Measurements from ENCODE around the gene CLCN1.
"Not testable (repeated sequence)": the region's sequence is repeated elsewhere in the genome, so short reads cannot be mapped to it uniquely, and the experiment has no call there.

The CLCN1 gene

DNA sequence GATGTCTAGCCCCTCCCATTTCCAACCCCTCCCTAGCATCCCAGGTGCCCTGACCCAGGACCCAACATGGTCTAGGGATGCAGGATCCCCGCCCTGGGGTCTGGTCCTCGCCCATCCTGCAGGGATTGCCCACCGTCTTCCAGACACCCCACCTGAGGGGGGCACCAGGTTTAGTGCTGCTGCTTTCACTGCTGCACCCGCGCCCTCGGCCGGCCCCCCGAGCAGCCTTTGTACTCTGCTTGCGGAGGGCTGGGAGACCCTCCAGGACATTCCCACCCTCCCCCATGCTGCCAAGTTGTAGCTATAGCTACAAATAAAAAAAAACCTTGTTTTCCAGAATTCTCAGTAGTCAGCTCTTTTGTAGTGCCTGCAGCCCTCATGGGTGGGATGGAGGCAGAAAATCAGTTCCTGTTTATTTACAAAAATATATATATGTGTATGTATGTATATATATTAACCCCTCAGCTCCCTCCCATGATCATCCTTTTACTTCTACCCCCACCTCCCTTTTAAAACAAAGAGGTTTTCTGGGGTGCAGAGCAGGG, 74.9 kb downstream of the CLCN1 start:
- Mint-ChIP-seq H3K4me3 (no peak overlapping the region), H3K36me3 (peaks cover 39% of the 10 kb centered on the region), H3K27ac (no peak overlapping the region), H3K4me1 (peaks cover 34% of the 10 kb centered on the region), H3K9me3 (no peaks in the 10 kb centered on the region)
- no peak for ATAC-seq
- no peak for DNase-seq (ENCODE audit: low spot score in 2 of 2)

DNA sequence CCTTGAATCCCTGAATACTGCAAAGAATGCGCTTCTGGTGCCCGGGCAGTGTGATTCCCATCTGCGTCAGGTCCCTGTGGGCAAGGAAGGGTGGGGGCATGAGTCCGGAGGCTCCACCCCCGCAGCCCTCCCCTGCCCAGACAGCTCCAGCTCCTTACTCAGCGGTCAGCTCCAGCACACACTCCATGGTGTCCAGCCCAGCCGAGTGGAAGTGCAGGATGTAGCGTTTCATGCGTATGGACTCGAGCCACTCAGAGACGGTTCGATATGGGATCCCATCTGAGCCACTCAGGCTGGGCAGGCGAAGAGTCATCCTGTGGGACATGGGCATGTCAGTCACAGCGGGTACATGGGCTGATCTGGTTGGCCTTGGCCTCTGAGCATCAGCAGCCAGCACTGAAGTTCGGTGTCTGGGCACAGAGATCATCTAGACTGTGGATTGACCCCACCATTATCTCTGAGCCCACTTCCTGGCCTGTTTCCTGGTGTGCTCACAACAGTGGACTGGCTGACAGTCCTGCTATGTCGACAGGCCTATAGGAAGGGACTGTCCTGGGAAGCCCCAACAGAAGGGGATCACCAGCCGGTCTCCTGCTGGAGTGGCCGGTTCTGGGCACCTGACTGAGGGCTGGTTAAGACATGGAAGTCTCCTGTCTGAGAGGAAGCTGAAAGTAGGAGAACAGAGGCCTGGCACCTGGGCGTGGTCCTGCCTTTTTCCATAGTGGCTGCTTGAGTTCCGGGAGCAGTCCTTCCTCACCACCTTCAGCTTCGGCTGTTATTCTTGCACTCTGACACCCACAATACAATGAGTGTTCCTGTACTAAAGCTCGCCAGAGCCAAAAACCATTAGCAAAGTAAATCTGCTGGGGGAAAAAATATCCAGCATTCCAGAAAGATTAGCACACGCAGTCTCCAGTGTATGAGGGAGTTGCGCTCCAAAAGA, 75.8 kb downstream of the CLCN1 start:
- ATAC-seq (no peak), DNase-seq (ENCODE audit: low spot score in 2 of 2) (no peak)
- Mint-ChIP-seq H3K4me1 (peaks cover 34% of the 10 kb centered on the region), H3K27ac (peak overlapping the region; percentile 12), H3K4me3 (no peak overlapping the region), H3K36me3 (peaks cover 39% of the 10 kb centered on the region), H3K9me3 (no peaks in the 10 kb centered on the region)

DNA sequence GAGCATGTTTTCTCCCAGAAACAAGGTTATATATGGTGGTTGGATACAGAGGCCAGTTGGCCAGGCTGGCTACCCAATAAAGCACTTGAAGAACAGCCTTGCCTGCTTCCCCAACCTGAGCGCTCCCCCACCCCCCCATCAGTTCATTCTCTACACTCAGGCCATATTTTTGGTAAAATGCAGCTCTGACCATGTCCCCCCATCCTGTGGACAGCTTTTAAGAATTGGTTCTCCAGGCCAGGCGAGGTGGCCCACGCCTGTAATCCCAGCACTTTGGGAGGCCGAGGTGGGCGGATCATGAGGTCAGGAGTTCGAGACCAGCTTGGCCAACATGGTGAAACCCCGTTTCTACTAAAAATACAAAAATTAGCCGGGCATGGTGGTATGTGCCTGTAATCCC, 76.5 kb downstream of the CLCN1 start:
- not testable (repeated sequence) for DNase-seq (ENCODE audit: low spot score in 2 of 2); ATAC-seq; H3K4me3 Mint-ChIP-seq; H3K9me3 Mint-ChIP-seq; H3K27ac Mint-ChIP-seq
- H3K36me3 Mint-ChIP-seq: peaks cover 39% of the 10 kb centered on the region
- peaks cover 34% of the 10 kb centered on the region for H3K4me1 Mint-ChIP-seq

DNA sequence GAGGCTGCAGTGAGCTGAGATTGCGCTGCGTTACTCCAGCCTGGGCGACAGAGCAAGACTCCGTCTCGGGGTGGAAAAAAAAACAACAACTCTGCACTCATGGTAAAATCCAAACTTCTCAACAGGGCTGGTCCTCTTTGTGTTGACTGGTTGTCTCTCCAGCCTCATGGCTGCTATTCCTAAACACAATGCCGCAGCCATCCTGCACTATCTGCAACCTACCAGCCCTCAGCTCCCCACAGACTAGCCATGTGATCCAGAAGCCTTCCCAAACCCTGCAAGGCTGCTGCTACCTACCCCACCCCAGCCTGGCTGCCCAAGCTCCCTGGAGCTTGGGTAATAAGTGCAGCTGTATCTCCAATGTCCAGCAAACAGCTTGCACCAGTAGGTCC, 77.0 kb downstream of the CLCN1 start:
- H3K4me3 Mint-ChIP-seq: no peak overlapping the region
- no peaks in the 10 kb centered on the region for H3K9me3 Mint-ChIP-seq
- peaks cover 34% of the 10 kb centered on the region for H3K4me1 Mint-ChIP-seq
- peak overlapping the region; percentile 66 for H3K27ac Mint-ChIP-seq
- ATAC-seq: no peak
- DNase-seq (ENCODE audit: low spot score in 2 of 2): no peak
- peaks cover 39% of the 10 kb centered on the region for H3K36me3 Mint-ChIP-seq

DNA sequence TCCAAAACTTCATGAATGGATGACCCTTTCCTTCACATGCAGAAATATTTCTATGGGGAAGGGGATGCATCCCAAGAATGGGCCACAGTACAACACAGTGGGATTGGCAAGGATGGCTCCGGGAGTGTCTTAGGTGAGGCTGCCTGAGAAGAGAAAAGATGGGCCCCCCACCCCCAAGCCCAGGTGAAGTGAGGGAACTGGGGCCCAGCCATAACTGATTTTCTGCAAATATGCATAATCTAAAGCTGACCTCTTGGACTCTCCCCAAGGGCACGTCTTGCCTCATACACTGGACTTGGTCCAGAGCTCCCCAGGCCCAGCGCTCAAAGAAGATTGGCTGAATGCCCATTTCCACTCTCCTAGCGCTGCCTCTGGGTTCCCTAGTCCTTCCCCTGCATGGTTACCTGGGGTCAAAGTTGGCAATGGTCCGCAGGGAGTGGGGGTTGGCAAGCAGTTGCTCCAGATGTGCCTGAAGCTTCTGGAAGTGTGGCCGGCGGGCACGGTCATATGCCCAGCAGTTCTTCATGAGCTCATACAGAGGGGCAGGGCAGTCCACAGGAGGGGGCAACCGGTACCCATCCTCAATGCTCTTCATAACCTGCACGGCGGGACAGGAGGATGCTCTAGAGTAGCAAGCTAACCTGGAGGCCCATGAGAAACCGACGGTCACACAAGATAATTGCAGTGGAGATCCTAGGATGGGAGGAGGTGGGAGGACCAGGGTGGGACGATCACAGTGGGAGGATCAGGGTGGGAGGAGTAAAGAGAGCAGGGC, 77.5 kb downstream of the CLCN1 start:
- H3K27ac Mint-ChIP-seq: peak overlapping the region; percentile 66
- no peaks in the 10 kb centered on the region for H3K9me3 Mint-ChIP-seq

DNA sequence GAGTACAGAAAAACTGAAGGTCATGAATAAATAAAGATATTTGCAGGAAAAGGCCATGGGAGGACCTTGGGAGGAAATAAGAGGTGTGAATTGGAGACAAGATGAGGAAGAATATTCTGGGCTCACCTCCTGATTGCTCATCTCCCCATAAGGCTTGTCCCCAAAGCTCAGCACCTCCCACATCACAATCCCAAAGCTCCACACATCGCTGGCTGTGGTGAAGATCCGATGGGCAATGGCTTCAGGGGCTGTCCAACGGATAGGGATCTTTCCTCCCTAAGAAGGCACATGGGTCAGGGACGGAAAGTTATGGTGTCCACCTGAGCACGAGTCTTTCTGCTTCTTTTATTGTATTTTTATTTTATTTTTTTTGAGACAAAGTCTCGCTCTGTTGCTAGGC, 78.2 kb downstream of the CLCN1 start:
- Mint-ChIP-seq H3K36me3 (peaks cover 32% of the 10 kb centered on the region), H3K27ac (peak overlapping the region; percentile 66), H3K4me3 (no peak overlapping the region), H3K9me3 (no peaks in the 10 kb centered on the region), H3K4me1 (peaks cover 32% of the 10 kb centered on the region)
- no peak for ATAC-seq
- DNase-seq (ENCODE audit: low spot score in 2 of 2): no peak

More for the DNA sequence above, 77.5 kb downstream of the CLCN1 start:
- H3K36me3 Mint-ChIP-seq: peaks cover 38% of the 10 kb centered on the region
- peaks cover 34% of the 10 kb centered on the region for H3K4me1 Mint-ChIP-seq
- no peak for DNase-seq (ENCODE audit: low spot score in 2 of 2)
- no peak for ATAC-seq
- H3K4me3 Mint-ChIP-seq: no peak overlapping the region

DNA sequence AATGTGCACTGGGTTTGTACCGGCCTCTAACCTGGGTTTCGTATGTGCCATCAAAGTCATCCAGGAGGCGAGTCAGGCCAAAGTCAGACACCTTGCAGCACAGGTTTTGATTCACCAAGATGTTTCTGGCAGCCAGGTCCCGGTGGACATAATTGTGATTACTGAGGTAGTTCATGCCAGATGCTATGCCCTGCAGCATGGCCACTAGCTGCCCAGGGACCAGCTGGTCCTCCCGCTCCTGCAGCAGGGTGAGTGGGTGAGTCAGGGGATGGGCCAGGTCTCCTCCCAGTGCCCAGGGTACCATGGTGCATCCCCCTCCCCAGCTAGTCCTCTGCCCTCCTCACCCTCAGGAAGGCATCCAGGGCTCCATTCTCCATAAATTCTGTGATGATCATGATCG, 78.9 kb downstream of the CLCN1 start:
- Mint-ChIP-seq H3K9me3 (no peaks in the 10 kb centered on the region), H3K36me3 (peaks cover 30% of the 10 kb centered on the region), H3K4me3 (no peak overlapping the region), H3K27ac (peak overlapping the region; percentile 18), H3K4me1 (peaks cover 26% of the 10 kb centered on the region)
- DNase-seq (ENCODE audit: low spot score in 2 of 2) (no peak), ATAC-seq (no peak)

DNA sequence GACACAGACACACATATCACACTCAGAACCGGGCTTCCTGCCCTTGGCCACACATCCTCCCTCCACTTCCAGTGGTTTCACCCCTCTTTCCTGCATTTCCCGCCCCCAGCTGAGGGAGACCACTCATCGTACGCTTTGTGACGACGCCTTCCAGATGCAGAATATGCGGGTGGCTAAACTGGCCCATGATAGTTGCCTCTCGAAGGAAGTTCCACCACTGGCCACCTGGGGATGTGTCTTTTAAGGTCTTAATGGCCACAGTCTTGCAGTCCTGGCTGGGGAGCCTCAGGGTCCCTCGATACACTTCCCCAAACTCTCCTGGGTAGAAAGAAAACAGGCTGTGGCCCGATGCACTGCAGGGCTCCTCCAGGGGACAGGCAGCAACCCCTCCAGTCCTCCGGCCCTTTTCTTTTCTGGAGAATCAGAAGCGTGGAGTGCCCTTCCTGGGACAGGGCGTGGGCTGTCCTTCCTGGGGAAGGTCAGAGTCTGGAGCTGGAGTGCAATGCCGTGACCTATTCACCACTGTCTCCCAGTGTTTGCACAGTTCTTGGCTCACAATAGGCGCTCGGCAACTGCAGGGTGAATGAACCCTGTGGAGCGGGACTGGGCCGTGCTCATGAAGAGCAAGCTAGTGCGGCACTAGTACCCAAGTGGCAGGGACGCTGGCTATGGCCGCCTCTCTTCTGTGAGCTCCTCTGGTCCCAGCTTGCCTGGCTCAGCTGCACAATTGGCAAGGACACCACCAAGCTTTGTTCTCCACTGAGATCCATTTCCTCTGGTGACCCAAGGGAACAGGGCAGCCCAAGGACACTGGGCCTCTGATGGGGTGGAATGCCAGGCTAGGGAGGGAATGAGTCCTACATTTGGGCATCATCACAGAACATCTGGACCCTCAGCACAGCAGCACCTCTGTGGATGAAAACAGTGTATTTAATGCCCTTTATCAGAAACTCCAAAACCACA, 79.6 kb downstream of the CLCN1 start:
- H3K9me3 Mint-ChIP-seq: no peaks in the 10 kb centered on the region
- DNase-seq (ENCODE audit: low spot score in 2 of 2) (no peak), ATAC-seq (no peak)
- no peak overlapping the region for H3K4me3 Mint-ChIP-seq
- peaks cover 23% of the 10 kb centered on the region for H3K36me3 Mint-ChIP-seq
- H3K4me1 Mint-ChIP-seq: peaks cover 21% of the 10 kb centered on the region
- H3K27ac Mint-ChIP-seq: peak overlapping the region; percentile 18

DNA sequence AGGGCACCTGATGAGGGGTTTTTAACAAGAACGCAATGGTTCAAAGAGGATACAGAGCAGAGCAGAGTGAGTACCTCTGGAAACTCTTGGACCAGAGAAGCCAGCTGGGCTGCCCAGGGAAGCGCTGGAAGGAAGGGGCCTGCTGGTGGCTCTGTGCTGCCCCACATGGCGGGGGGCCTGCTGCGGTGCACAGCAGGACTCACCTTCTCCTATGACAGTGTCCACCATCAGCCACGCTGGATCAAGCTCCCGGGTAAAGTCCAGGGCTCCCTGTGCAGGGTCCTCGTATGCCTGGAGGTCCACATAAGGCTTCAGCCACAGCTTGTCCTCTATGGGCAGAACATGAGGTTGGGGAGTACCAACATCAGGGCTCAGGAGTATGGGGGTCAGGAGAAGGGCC, 80.3 kb downstream of the CLCN1 start:
- no peak for DNase-seq (ENCODE audit: low spot score in 2 of 2)
- H3K36me3 Mint-ChIP-seq: peaks cover 16% of the 10 kb centered on the region
- no peak overlapping the region for H3K27ac Mint-ChIP-seq
- H3K9me3 Mint-ChIP-seq: no peaks in the 10 kb centered on the region
- peaks cover 21% of the 10 kb centered on the region for H3K4me1 Mint-ChIP-seq
- no peak for ATAC-seq
- H3K4me3 Mint-ChIP-seq: no peak overlapping the region

DNA sequence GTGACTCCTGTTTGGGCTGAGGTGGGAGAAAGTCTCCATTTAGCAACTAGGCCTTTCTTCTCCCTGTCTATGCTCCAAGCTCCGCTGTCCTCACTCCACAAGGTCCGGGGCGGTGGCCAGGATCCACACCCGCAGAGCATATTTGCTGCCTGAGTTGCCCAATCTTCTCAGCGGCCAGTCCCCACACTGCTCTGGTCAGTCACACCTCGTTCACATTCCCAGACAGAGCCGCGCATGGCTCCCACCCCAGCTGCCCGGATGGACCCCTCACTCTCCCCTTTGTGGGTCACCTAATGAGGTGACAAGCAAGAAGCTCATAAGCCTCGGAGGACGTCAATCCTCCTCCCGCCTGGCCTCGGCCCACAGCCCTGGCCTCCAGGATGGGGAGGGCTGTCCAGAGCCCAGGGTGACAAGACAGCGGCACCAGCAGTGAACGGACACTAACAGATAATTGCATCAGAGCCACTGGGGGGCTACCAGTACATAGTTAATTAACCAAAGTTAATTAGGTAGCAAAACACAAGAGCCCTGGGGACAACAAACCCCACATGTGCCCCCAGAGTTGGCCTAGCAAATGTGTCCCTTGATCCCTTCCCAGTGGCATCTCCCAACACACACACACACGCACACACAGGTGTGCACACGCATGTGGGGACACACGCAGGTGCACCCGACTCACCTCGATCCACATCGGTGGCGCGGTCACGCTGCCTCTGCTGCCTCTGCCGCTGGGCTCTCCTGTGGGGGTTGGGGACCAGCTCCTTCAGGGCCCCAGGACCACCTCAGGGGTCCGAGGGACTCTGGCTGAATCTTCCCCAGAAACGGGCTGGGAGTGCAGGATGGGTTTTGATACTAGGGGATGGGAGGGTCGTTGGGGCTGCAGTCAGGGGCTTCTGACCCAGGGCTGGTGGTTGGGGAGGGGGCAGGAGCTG, 81.0 kb downstream of the CLCN1 start:
- Mint-ChIP-seq H3K9me3 (no peaks in the 10 kb centered on the region), H3K4me1 (peaks cover 21% of the 10 kb centered on the region), H3K27ac (peak overlapping the region; percentile 63), H3K36me3 (peaks cover 12% of the 10 kb centered on the region), H3K4me3 (no peak overlapping the region)
- ATAC-seq (no peak), DNase-seq (ENCODE audit: low spot score in 2 of 2) (peak in 1 of 2 donors; percentile 47)

DNA sequence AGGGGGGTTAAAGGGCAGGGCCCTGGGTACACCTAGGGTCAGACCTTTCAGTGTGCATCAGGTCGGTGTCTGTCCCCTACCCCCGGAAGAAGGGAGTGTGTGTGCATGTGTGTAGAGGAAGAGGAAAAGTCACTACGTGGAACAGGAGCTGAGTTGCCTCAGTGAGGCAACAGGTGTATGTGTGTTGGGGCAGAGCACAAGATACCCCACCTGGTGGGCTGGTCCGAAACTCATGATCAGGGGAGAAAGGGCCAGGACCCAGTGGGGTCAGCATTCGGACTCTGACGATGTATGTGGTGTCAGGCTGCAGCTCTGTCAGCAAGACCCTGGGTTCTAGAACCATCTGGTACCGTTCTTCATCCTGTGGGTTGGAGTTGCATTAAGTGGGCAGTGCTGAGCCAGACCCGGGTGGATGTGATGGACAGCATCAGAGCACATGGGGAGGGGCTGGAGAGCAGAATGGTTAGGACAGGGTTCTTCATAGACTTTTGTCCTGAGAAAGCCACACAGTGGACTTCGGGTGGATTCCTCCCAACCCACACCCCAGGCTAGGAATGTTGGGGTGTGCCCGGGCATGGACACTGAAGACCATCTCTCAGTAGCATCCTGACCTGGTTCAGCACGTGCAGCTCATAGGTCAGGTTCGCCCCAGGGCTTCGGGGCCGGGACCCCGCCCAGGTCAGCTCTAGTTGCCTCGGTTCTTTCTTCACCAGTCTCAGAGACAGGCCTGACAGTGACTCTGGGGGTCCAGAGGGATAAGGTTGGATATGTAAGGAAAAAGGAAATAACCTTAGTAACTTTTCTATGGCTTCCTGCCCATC, 82.0 kb downstream of the CLCN1 start:
- no peaks in the 10 kb centered on the region for H3K9me3 Mint-ChIP-seq
- peak overlapping the region; percentile 63 for H3K27ac Mint-ChIP-seq
- peaks cover 17% of the 10 kb centered on the region for H3K4me1 Mint-ChIP-seq
- ATAC-seq (no peak), DNase-seq (ENCODE audit: low spot score in 2 of 2) (no peak)
- H3K4me3 Mint-ChIP-seq: no peak overlapping the region
- H3K36me3 Mint-ChIP-seq: peaks cover 12% of the 10 kb centered on the region

DNA sequence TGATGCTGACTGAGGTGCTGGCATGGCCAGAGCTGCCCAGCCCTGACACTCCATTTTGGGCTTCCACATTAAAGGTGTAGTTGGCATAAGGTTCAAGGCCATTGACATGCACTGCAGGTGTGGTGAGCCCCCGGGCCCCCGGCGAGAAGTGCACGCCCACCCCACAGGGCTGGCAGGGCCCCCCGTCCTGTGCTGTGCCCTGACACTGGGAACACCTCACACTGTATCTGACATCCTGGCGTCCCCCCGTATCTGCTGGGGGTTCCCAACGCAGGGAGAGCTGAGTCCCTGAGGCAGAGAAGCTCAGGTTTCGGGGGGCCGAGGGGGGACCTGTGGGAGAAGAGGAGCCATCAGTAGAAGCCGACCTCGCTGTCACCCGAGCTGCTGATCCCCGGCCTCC, 82.7 kb downstream of the CLCN1 start:
- H3K27ac Mint-ChIP-seq: peak overlapping the region; percentile 20
- peaks cover 12% of the 10 kb centered on the region for H3K4me1 Mint-ChIP-seq
- no peaks in the 10 kb centered on the region for H3K9me3 Mint-ChIP-seq
- ATAC-seq (no peak), DNase-seq (ENCODE audit: low spot score in 2 of 2) (no peak)
- H3K4me3 Mint-ChIP-seq: no peak overlapping the region
- H3K36me3 Mint-ChIP-seq: peaks cover 11% of the 10 kb centered on the region

DNA sequence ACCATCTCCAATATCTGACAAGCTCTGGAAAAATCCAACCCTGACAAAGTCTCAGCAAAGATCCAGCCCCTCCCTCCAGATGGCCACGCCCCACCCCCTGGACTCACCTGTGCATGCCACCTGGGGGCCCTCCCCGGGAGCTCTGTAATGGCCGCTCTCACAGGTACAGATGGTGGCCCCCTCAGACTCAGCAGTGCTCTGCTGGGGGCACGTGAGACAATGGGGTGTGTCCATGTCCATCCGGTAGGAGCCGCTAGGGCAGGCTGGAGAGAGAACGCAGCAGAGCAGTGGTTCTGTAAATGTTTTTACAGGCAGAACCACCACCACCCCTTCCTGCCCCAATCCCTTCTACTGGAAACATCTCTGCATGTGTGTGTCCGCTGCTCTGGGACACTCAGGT, 83.2 kb downstream of the CLCN1 start:
- no peak for ATAC-seq
- Mint-ChIP-seq H3K4me1 (peaks cover 9% of the 10 kb centered on the region), H3K36me3 (peaks cover 6% of the 10 kb centered on the region)

More for the DNA sequence above, 83.2 kb downstream of the CLCN1 start:
- no peaks in the 10 kb centered on the region for H3K9me3 Mint-ChIP-seq
- DNase-seq (ENCODE audit: low spot score in 2 of 2): no peak
- H3K27ac Mint-ChIP-seq: peak overlapping the region; percentile 20
- H3K4me3 Mint-ChIP-seq: no peak overlapping the region

Data from stimulated activated effector memory CD8-positive, alpha-beta T cell treated with anti-CD3 and anti-CD28 coated beads, Interleukin-12 subunit alpha, Interleukin-12 subunit beta, amount 100 ng/mL, for 72 hours (primary cell).